ENCODE data around the gene COX6A2. TPM values are rescaled to one million over a fixed set of nuclear protein-coding genes. Genes with fewer than 3 reads are reported as not detected.
A peak's percentile ranks its signal among the peaks of the same experiment; 100 is the strongest.

Gene COX6A2
- total RNA-seq, 3 donors from 2014 or later, result 0.80 TPM; not detected in 2

- H3K9me3 ChIP-seq, result no peaks in the 10 kb centered on the region
- H3K36me3 ChIP-seq (ENCODE audit: low read depth), result no peaks in the 10 kb centered on the region
- ATAC-seq (no peak), DNase-seq (peak in 1 of 3 donors; percentile 27)
- H3K4me1 ChIP-seq (ENCODE audit: low read depth), result peaks cover 21% of the 10 kb centered on the region
- TF ChIP-seq CTCF (IDR thresholded peaks at IDR 0.05), result no peak
- no peak overlapping the region for H3K4me3 ChIP-seq
- intact Hi-C loops (cut with DNase I, micrococcal nuclease), result no loop called here
Observed at GRCh38 chr16:31474773-31475738, 46.9 kb upstream of the COX6A2 start.

DNA sequence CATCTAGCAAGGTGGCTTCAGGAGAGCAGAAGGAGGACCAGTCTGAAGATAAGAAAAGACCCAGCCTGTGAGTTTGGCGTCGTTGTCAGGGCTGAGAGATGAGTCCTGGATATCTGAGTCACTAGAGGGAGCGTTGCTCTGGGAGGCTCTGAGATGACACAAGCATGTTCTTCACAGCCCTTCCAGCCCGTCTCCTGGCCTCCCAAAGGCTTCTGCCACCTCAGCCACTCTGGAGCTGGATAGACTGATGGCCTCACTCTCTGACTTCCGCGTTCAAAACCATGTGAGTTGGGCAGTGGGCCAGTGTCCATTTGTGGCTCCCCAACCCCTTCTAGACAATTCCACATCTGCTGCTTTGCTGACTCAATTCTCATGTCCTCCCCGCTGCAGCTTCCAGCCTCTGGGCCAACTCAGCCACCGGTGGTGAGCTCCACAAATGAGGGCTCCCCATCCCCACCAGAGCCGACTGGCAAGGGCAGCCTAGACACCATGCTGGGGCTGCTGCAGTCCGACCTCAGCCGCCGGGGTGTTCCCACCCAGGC is 46.1 kb upstream of the COX6A2 start:
- Histone ChIP-seq H3K4me1 (ENCODE audit: low read depth) (peaks cover 21% of the 10 kb centered on the region), H3K36me3 (ENCODE audit: low read depth) (no peaks in the 10 kb centered on the region), H3K9me3 (no peaks in the 10 kb centered on the region), H3K4me3 (no peak overlapping the region)
- intact Hi-C loops (cut with DNase I, micrococcal nuclease), result no loop called here
- no peak for TF ChIP-seq CTCF (IDR thresholded peaks at IDR 0.05)
- no peak for ATAC-seq
- no peak for DNase-seq

DNA sequence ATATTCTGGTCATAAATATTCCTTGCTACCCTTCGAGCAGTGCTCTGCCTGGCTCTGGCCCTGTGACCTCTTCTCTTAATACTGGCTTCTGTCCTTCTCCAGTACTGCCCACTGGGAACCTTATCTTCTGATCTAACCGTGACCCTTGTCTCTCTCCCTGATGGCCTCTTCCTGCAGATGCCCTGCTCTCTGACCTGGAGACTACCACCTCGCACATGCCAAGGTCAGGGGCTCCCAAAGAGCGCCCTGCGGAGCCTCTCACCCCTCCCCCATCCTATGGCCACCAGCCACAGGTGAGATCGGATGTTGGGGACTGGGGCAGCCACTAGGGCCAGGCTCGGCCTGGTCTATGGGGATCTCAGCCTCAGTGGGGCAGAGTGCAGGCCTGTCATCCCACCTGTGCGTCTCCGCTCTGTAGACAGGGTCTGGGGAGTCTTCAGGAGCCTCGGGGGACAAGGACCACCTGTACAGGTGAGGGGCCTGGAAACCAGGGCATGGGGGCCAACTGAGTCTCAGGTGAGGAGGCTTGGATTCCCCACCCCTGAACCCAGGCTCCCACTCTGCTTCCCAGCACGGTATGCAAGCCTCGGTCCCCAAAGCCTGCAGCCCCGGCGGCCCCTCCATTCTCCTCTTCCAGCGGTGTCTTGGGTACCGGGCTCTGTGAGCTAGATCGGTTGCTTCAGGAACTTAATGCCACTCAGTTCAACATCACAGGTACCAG is 45.3 kb upstream of the COX6A2 start:
- intact Hi-C loops (cut with DNase I, micrococcal nuclease), result no loop called here
- no peak for TF ChIP-seq CTCF (IDR thresholded peaks at IDR 0.05)

DNA sequence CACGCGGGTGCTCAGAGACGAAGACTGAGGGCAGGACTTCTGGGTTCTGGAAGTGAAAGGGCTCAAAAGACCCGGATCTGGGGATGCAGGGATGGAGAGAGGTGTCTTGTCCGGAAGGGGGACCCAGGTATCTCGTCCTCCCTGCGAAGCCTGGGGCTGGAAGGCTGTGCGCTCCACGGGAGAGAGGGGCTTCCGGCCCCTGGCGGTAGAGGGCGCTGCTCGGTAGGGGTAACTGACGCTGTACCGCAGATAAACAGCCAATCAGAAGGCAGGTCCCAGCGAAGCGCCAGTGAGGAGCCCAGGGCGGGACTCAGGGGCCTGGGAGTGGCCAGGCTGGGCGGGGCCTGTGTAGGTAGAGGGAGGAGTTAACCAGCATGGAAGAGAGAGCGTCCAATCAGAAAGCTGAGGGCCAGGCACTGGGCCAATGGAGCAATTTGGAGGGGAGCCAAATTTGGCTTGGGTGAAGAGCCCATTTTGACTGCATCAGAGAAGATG is 44.6 kb upstream of the COX6A2 start:
- DNase-seq (peak; percentile 85 to 93 (median 92)), ATAC-seq (peak; percentile 62)
- TF ChIP-seq CTCF (IDR thresholded peaks at IDR 0.05), result peak; percentile 59
- intact Hi-C loops (cut with DNase I, micrococcal nuclease), result no loop called here
- Histone ChIP-seq H3K4me3 (no peak overlapping the region), H3K4me1 (ENCODE audit: low read depth) (peaks cover 15% of the 10 kb centered on the region), H3K9me3 (no peaks in the 10 kb centered on the region), H3K36me3 (ENCODE audit: low read depth) (no peaks in the 10 kb centered on the region)

More for the DNA sequence above, 45.3 kb upstream of the COX6A2 start:
- no peak overlapping the region for H3K4me3 ChIP-seq
- no peaks in the 10 kb centered on the region for H3K9me3 ChIP-seq
- no peaks in the 10 kb centered on the region for H3K36me3 ChIP-seq (ENCODE audit: low read depth)
- ATAC-seq (no peak), DNase-seq (peak in 1 of 3 donors; percentile 46)
- peaks cover 21% of the 10 kb centered on the region for H3K4me1 ChIP-seq (ENCODE audit: low read depth)

DNA sequence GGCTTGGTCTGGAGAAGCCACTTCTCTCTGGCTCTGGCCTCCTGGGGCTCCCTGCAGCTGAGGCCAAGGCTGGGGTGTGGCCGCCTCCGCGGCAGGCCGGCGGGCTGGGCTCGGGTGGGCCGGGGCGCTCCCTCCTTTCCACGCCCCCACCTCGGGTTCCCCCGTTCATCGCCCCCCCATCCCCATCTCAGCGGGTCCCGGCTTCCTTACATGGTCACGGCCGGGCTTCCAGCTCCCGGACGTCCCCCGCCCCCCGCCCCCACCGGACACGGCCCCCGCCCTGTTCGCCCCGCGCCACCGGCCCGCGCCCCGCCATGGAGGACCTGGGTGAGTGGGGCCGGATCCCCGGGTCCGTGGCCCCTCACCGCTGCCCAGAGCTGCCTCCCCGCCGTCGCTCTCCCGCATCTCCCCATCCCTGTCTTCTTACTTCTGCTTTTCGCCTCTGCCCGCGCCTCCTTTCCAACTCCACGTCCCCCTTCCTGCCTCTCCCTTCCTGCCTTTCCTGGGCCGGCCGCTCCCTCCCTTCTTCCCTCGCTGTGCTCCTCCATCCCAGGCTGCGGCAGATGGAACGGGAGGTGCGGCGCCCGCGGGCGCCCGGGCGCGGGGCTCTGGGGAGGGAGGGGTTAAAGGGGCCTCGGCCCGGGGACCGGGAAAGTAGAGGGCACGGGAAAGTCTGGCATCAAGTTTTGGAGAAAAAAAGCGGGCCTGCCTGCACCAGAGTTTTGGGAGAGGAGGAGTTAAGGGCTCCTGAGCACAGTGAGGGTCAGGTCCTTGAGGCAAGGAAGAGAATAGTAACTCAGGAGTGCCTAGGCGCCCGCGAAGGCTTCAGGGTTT is 43.9 kb upstream of the COX6A2 start, which contains the start of gene TGFB1I1:
TGFB1I1 (plus strand) TSS at position 278 of the 834 bp plus-strand sequence; CDS start at position 315, 37 bp downstream.
- Histone ChIP-seq H3K4me3 (peak within 1 kb of the TSS; percentile 28), H3K9me3 (no peaks in the 10 kb centered on the region), H3K4me1 (ENCODE audit: low read depth) (peaks cover 14% of the 10 kb centered on the region), H3K36me3 (ENCODE audit: low read depth) (no peaks in the 10 kb centered on the region)
- no peak for TF ChIP-seq CTCF (IDR thresholded peaks at IDR 0.05)
- intact Hi-C loops (cut with DNase I, micrococcal nuclease), result no loop called here
- ATAC-seq (peak; percentile 34), DNase-seq (peak; percentile 56 to 76 (median 76))

Data from mucosa of descending colon (tissue), 3 donors.